Epithelial cell of prostate (primary cell): ENCODE data around the gene ITPRIP.

Experiments used
- DNase-seq: peaks from one replicate; pipeline ENCODE4 v3.0.0-alpha.2; 2011; ENCODE audit warnings: low read depth, low spot score
- H3K27ac ChIP-seq: fragments of 450-650 bp; 2 replicates; pipeline ENCODE4 v1.5.1; 2017; ENCODE audit warnings: mild to moderate bottlenecking

Gene ITPRIP

DNA sequence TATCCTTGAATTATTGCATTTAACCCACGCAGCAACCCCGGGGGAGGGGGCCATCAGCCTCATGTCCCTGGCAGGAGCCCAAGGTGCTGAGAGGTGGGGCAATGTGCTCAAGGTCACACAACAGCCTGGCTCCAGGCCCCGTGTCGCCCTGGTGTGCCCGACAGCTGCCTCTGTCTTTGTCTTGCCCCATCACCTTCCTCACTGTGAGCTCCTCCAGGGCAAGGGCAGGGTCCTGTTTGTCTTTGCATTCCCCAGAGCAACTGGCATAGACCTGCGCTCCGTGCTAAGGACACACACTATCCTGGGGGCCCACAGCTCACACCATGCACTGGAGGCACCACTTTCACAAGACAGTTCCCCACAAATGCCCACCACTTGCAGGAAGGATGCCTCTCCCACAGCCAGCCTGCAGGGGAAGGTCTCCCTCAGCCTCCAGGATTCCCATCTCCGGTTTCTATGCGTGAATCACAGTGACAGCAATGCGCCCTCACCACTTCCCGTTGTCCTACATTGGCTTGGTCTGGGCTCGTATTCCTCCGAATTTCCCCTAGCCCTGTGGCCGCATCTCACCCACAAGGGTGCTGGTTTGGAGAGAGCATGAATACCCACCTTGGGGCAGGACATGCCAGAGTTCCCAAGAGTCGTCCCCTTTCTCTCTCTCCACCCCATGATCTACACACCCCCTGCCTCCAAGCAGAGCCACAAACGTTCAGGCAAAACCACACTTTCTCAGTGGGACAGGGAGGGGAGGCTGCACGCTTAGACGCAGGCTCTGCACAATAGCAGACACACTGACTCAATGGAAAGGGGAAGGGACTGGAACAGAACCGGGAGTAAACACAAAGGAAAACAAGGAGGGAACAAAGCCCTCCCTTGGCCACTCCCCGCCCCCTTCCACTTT lies 10.3 kb downstream of the ITPRIP start:
- DNase-seq: no peak
- H3K27ac ChIP-seq: peak overlapping the region; percentile 100

GRCh38 chr10:104326991-104327610 lies 11.2 kb downstream of the ITPRIP start:
- peak overlapping the region; percentile 100 for H3K27ac ChIP-seq

DNA sequence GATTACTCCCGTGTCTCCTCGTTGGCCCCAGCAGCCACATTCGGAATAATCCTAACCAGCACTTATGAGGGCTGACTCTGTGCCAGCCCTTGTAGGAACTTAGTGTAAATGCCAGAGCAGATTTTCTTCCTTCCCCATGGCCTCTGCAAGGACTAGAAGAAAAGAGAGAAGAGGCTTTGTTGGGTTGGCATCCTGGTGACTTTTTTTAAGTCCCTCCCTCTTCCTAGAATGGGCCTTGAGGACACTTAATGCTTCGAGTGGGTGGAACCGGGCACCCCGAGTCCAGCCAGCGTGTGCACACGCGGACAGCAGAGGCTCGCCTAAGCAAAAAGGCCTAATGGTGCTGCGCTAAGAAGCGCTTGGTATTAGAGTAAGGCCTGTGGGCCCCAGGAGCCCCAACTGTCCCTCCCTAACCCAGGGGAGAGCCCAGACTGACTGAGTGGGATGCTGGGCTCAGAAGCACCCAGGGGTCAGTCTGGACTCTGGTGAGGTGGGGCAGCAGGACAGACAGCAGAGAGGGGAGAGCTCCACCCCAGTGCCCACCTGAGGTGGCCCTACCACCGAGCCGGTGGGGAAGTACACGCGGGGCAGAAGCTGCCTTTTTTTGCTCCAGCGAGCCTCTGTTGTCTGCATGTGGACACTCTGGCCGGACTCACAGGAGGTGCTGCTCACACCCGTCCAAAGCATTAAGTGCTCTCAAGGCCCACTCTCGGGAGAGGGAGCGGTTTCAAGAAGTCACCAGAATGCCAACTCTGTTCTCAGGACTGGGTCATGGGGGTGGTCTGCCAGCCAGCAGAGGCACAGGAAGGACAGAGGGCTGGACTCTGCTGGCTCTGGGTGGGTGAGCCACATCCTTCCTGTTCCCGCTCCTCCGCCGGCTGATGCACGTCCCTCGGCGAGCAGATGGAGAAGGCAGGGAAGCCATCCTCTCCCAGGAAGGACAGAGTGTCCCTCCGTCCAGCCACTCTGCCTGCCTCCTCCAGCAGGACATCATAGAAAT lies 12.5 kb downstream of the ITPRIP start:
- peak overlapping the region; percentile 100 for H3K27ac ChIP-seq
- no peak for DNase-seq

More at GRCh38 chr10:104326991-104327610, 11.2 kb downstream of the ITPRIP start:
- DNase-seq: no peak

GRCh38 chr10:104324931-104325330 lies 13.3 kb downstream of the ITPRIP start:
- H3K27ac ChIP-seq: peak overlapping the region; percentile 100
- no peak for DNase-seq

DNA sequence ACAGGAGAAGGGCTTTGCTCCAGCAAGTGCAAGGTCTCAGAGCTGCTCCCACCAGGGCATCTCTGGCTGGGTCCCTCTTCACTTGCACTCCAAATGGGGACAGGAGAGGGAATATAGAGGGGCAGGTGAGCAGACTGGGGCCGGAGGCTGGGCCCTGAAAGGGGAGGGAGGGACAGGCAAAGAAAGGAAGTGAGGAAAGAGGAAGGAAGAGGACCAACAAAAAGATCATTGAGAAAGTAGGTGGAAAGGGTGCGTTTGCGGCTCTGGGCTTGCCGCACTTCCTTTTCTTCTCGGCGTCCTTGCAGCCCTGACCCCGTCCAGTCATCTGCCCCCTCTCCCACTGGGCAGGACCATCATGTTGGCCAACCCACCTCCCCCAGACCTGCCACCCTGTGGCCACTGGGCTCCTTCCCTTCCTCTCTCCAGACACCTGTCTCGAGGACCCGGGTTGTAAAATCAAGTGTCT lies 14.0 kb downstream of the ITPRIP start:
- no peak for DNase-seq
- H3K27ac ChIP-seq: peak overlapping the region; percentile 100

- no peak for DNase-seq
- H3K27ac ChIP-seq: peak overlapping the region; percentile 100
Observed at GRCh38 chr10:104323760-104324201, 14.5 kb downstream of the ITPRIP start.

- peak overlapping the region; percentile 100 for H3K27ac ChIP-seq
- DNase-seq: no peak
Observed at GRCh38 chr10:104323085-104323484, 15.2 kb downstream of the ITPRIP start.

- no peak for DNase-seq
- peak overlapping the region; percentile 100 for H3K27ac ChIP-seq
Observed at GRCh38 chr10:104322416-104322782, 15.9 kb downstream of the ITPRIP start.

- DNase-seq: no peak
Observed at GRCh38 chr10:104321725-104322415, 16.4 kb downstream of the ITPRIP start.

DNA sequence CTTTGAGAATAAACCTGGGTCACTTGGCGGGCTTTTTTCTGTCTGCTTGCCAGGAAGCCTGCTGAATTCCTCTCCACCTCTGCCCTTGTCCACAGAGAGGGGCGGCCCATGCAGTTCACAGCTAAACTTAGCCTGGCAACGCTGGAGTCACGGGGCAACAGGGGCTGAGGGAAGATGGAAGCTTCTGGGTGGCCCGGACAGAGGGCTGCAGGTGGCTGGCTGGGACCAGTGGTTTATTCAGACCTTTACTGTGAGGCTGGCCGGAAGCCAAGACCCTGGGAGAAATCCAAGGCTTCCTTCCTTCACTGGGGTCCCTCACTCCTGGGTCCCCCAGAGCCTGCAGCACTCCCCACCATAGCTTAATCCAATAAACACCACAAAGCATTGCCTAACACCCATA lies 17.0 kb downstream of the ITPRIP start:
- H3K27ac ChIP-seq: peak overlapping the region; percentile 100
- no peak for DNase-seq

More at GRCh38 chr10:104321725-104322415, 16.4 kb downstream of the ITPRIP start:
- H3K27ac ChIP-seq: peak overlapping the region; percentile 100

DNA sequence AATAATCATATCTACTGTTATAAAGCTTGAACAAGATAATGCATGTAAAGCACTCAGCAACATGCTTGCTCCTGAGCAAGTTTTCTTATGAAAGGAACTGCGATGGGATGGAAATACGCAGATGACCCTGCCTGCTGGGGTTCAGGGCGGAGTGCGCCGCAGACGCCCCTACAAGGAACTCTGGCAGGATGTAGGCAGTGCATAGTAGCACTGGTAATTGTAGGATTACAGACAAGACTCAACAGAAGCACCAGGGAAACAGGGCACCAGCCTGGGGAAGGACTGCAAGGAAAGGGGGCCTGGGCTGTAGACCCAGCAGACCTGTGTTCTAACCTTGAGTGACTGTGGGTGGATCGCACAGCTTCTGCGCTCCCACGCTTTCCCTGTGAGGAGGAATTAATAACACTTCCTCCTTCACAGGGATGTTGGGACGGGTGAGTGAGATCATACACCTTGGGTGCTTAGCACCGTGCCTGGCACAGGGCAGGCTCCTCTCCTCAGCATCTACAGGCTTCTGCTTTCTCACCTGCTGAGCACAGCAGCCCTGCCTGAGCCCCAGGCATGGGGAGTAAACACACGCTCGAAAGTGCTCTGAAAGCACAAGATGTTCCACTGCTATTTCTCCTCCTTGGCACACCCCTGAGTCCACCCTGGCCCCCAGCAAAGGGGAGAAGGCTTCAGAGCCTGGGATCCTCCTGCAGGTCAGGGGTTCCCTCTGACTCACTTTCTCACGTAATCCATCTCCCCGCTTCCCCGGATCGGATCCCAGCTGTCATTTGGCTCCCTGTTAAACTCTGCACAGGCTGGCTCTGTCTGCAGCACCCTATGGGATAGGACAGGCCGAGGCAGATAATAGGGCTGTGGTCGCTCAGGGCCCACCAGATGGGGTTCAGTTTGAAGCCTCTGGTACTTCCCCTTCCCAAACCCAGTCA lies 19.2 kb downstream of the ITPRIP start:
- no peak for DNase-seq
- peak overlapping the region; percentile 100 for H3K27ac ChIP-seq

DNA sequence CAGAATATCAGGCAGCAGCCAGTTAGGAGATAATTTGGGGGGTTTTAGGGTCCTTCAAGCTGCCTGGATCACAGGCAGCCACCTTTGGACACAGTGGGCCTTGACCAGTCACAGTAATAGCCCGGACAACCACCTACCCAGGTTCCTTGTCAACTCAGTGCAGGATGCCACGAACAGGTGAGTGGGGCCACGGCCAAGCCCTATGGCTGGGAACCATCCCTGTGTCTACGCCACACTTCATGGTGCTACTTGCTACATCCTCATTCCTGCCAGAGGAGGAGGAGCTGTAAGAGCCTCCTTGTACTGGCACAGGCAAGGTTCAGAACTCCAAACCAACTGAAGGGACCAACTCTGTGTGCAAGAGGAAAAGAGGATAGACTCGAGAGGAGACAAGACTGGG lies 19.9 kb downstream of the ITPRIP start:
- H3K27ac ChIP-seq: peak overlapping the region; percentile 100
- DNase-seq: no peak

- peak overlapping the region; percentile 100 for H3K27ac ChIP-seq
- DNase-seq: no peak
Observed at GRCh38 chr10:104317726-104318299, 20.5 kb downstream of the ITPRIP start.

DNA sequence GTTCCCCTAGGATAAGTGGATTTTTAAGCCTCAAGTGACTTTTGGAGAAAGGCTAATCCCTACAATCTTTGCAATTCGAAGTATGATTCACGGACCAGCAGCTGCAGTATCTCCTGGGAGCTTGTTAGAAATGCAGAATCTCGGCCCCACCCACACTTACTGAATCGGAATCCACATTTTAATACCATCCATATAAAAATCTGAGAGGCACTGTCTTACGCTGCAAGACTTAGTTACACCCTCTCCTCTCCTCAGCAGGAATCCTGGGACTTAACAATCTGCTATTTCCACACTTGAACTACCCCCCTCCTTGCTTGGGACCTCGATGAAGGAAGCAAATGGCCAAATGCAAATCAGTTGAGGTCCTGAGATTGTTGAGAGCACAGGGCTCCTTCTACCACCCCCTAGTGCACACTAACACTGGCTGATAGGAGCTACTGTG lies 21.0 kb downstream of the ITPRIP start:
- no peak for DNase-seq
- peak overlapping the region; percentile 100 for H3K27ac ChIP-seq

GRCh38 chr10:104316321-104317099 lies 21.8 kb downstream of the ITPRIP start:
- peak overlapping the region; percentile 100 for H3K27ac ChIP-seq
- DNase-seq: no peak

- no peak for DNase-seq
- no peak overlapping the region for H3K27ac ChIP-seq
Observed at GRCh38 chr10:104315486-104315921, 22.8 kb downstream of the ITPRIP start.
